ENCODE measurements around the gene RLN3. TPM values are rescaled to one million over a fixed set of nuclear protein-coding genes. Genes with fewer than 3 reads are reported as not detected.

The RLN3 gene
- polyA plus RNA-seq, 1 donor (not counting 4 experiments of a cell fraction or from before 2014, with no cell fraction given), result not detected

GRCh38 chr19:14059093-14059480 is 31.1 kb downstream of the RLN3 start:
- dilution Hi-C loops (cut with MboI; ENCODE audit: extremely low pct_ligation_motif_present, low sequenced_read_pairs), result no loop called here
- Histone ChIP-seq H3K27me3 (ENCODE audit: control insufficient read depth, extremely low read depth, insufficient read depth, low read length) (peaks cover 43% of the 10 kb centered on the region), H3K4me2 (ENCODE audit: control insufficient read depth, extremely low read depth, insufficient read depth, low read depth, low read length) (no peak overlapping the region), H4K20me1 (ENCODE audit: control insufficient read depth, extremely low read depth, insufficient read depth, low read length) (no peaks in the 10 kb centered on the region), H3K9me1 (ENCODE audit: control insufficient read depth, extremely low read depth, insufficient read depth, low read length) (no peaks in the 10 kb centered on the region), H3K4me3 (ENCODE audit: control insufficient read depth in 2 of 3, extremely low read depth in 1 of 3, insufficient read depth in 2 of 3, low read depth in 1 of 3, low read length in 3 of 3) (no peak overlapping the region), H3K27ac (ENCODE audit: control insufficient read depth, insufficient read depth, low read length) (no peak overlapping the region), H3K9ac (ENCODE audit: control insufficient read depth, extremely low read depth, insufficient read depth, low read length) (no peak overlapping the region), H3K4me1 (ENCODE audit: control insufficient read depth, extremely low read depth, insufficient read depth, low read length) (no peaks in the 10 kb centered on the region), H3K36me3 (ENCODE audit: control insufficient read depth in 2 of 2, extremely low read depth in 1 of 2, insufficient read depth in 2 of 2, low read length in 2 of 2) (no peaks in the 10 kb centered on the region), H2AFZ (ENCODE audit: control insufficient read depth, low read length) (no peak overlapping the region), H3K79me2 (ENCODE audit: control insufficient read depth, insufficient read depth, low read length) (no peaks in the 10 kb centered on the region), H3K9me3 (ENCODE audit: control insufficient read depth, low read depth, low read length) (no peaks in the 10 kb centered on the region)
- TF ChIP-seq CTCF (optimal IDR thresholded peaks at IDR 0.05 in 1 of 3, IDR thresholded peaks at IDR 0.05 in 1 of 3, conservative IDR thresholded peaks at IDR 0.05 in 1 of 3; ENCODE audit: extremely low read depth in 1 of 3, insufficient read depth in 2 of 3, low read length in 3 of 3), result peak; percentile 71 to 95 (median 81)
- TF ChIP-seq EZH2 (IDR thresholded peaks at IDR 0.05; ENCODE audit: low read length), result no peak
- DNase-seq (ENCODE audit: low read depth, low spot score) (no peak), FAIRE-seq (no peak)

GRCh38 chr19:14059652-14060155 is 31.8 kb downstream of the RLN3 start:
- no peaks in the 10 kb centered on the region for H3K9me3 ChIP-seq (ENCODE audit: control insufficient read depth, low read depth, low read length)
- no peaks in the 10 kb centered on the region for H3K79me2 ChIP-seq (ENCODE audit: control insufficient read depth, insufficient read depth, low read length)
- H3K4me3 ChIP-seq (ENCODE audit: control insufficient read depth in 2 of 3, extremely low read depth in 1 of 3, insufficient read depth in 2 of 3, low read depth in 1 of 3, low read length in 3 of 3), result no peak overlapping the region
- no peaks in the 10 kb centered on the region for H3K4me1 ChIP-seq (ENCODE audit: control insufficient read depth, extremely low read depth, insufficient read depth, low read length)
- no peaks in the 10 kb centered on the region for H3K36me3 ChIP-seq (ENCODE audit: control insufficient read depth in 2 of 2, extremely low read depth in 1 of 2, insufficient read depth in 2 of 2, low read length in 2 of 2)
- no peaks in the 10 kb centered on the region for H3K9me1 ChIP-seq (ENCODE audit: control insufficient read depth, extremely low read depth, insufficient read depth, low read length)
- no peak overlapping the region for H2AFZ ChIP-seq (ENCODE audit: control insufficient read depth, low read length)
- no peak for FAIRE-seq
- no peak for DNase-seq (ENCODE audit: low read depth, low spot score)
- H4K20me1 ChIP-seq (ENCODE audit: control insufficient read depth, extremely low read depth, insufficient read depth, low read length), result no peaks in the 10 kb centered on the region
- no peak overlapping the region for H3K9ac ChIP-seq (ENCODE audit: control insufficient read depth, extremely low read depth, insufficient read depth, low read length)
- dilution Hi-C loops (cut with MboI; ENCODE audit: extremely low pct_ligation_motif_present, low sequenced_read_pairs), result no loop called here
- H3K4me2 ChIP-seq (ENCODE audit: control insufficient read depth, extremely low read depth, insufficient read depth, low read depth, low read length), result no peak overlapping the region
- H3K27me3 ChIP-seq (ENCODE audit: control insufficient read depth, extremely low read depth, insufficient read depth, low read length), result peaks cover 39% of the 10 kb centered on the region
- H3K27ac ChIP-seq (ENCODE audit: control insufficient read depth, insufficient read depth, low read length), result no peak overlapping the region
- TF ChIP-seq EZH2 (IDR thresholded peaks at IDR 0.05; ENCODE audit: low read length) (no peak), CTCF (optimal IDR thresholded peaks at IDR 0.05 in 1 of 3, IDR thresholded peaks at IDR 0.05 in 1 of 3, conservative IDR thresholded peaks at IDR 0.05 in 1 of 3; ENCODE audit: extremely low read depth in 1 of 3, insufficient read depth in 2 of 3, low read length in 3 of 3) (no peak)

All from keratinocyte (primary cell).